ENCODE data around the gene TMEM121.

TMEM121 gene

GRCh38 chr14:105534586-105534985 is 8.2 kb downstream of the TMEM121 start:
- no peak for TF ChIP-seq CREB1 (IDR thresholded peaks at IDR 0.05; ENCODE audit: low read depth)

- TF ChIP-seq USF1 (IDR thresholded peaks at IDR 0.05) = no peak
- no peak for TF ChIP-seq REST (IDR thresholded peaks at IDR 0.05; ENCODE audit: low read depth)
Measured at GRCh38 chr14:105536051-105536450, 9.7 kb downstream of the TMEM121 start.

GRCh38 chr14:105536691-105537579 is 10.6 kb downstream of the TMEM121 start:
- TF ChIP-seq NFIC (IDR thresholded peaks at IDR 0.05) (no peak), FOXM1 (IDR thresholded peaks at IDR 0.05; ENCODE audit: borderline replicate concordance, low read depth) (no peak), MAX (IDR thresholded peaks at IDR 0.05) (no peak), ZBTB7A (IDR thresholded peaks at IDR 0.05; ENCODE audit: low read depth) (no peak), REST (IDR thresholded peaks at IDR 0.05; ENCODE audit: low read depth) (no peak), RAD21 (IDR thresholded peaks at IDR 0.05; ENCODE audit: low read depth) (no peak)

GRCh38 chr14:105537580-105538474 is 11.4 kb downstream of the TMEM121 start:
- TF ChIP-seq MAX (IDR thresholded peaks at IDR 0.05) (no peak), NFIC (IDR thresholded peaks at IDR 0.05) (no peak), FOXM1 (IDR thresholded peaks at IDR 0.05; ENCODE audit: borderline replicate concordance, low read depth) (no peak), RAD21 (IDR thresholded peaks at IDR 0.05; ENCODE audit: low read depth) (peak; percentile 56), CREB1 (IDR thresholded peaks at IDR 0.05; ENCODE audit: low read depth) (no peak), TAF1 (IDR thresholded peaks at IDR 0.05; ENCODE audit: low read depth) (no peak), TEAD4 (IDR thresholded peaks at IDR 0.05) (no peak), ZBTB7A (IDR thresholded peaks at IDR 0.05; ENCODE audit: low read depth) (no peak)

- TF ChIP-seq TAF1 (IDR thresholded peaks at IDR 0.05; ENCODE audit: low read depth) (no peak), TEAD4 (IDR thresholded peaks at IDR 0.05) (no peak), FOXM1 (IDR thresholded peaks at IDR 0.05; ENCODE audit: borderline replicate concordance, low read depth) (no peak), TCF12 (IDR thresholded peaks at IDR 0.05; ENCODE audit: low read depth) (no peak), EGR1 (IDR thresholded peaks at IDR 0.05) (no peak), YY1 (IDR thresholded peaks at IDR 0.05; ENCODE audit: low read depth) (no peak), CEBPB (IDR thresholded peaks at IDR 0.05) (no peak), ZBTB7A (IDR thresholded peaks at IDR 0.05; ENCODE audit: low read depth) (no peak), CREB1 (IDR thresholded peaks at IDR 0.05; ENCODE audit: low read depth) (no peak), NFIC (IDR thresholded peaks at IDR 0.05) (no peak), USF1 (IDR thresholded peaks at IDR 0.05) (no peak), RAD21 (IDR thresholded peaks at IDR 0.05; ENCODE audit: low read depth) (no peak), MAX (IDR thresholded peaks at IDR 0.05) (no peak), REST (IDR thresholded peaks at IDR 0.05; ENCODE audit: low read depth) (no peak), EP300 (IDR thresholded peaks at IDR 0.05; ENCODE audit: borderline replicate concordance) (no peak)
Measured at GRCh38 chr14:105538481-105539049, 12.2 kb downstream of the TMEM121 start.

Measured in Ishikawa (cell line).